ENCODE measurements around the gene ETV7. TPM values are rescaled to one million over a fixed set of nuclear protein-coding genes. Genes with fewer than 3 reads are reported as not detected.

The ETV7 gene
- total and polyA plus RNA-seq, 8 donors, result 0.16 to 4.6 (median 1.1) TPM

- FAIRE-seq (no peak), DNase-seq (peak in 4 of 6 donors; percentile 15 to 63 (median 40)), ATAC-seq (peak; percentile 44 to 70 (median 66))
- WGBS, 2 donors, result 1% methylated on average over 33 of the region's 33 CpGs
- H3K9me3 ChIP-seq, result no peaks in the 10 kb centered on the region
- no peaks in the 10 kb centered on the region for H3K4me1 ChIP-seq
- no peaks in the 10 kb centered on the region for H3K27me3 ChIP-seq
- H3K4me3 ChIP-seq, result peak overlapping the region; percentile 34 to 69 (median 50)
- TF ChIP-seq, protein P1, sequence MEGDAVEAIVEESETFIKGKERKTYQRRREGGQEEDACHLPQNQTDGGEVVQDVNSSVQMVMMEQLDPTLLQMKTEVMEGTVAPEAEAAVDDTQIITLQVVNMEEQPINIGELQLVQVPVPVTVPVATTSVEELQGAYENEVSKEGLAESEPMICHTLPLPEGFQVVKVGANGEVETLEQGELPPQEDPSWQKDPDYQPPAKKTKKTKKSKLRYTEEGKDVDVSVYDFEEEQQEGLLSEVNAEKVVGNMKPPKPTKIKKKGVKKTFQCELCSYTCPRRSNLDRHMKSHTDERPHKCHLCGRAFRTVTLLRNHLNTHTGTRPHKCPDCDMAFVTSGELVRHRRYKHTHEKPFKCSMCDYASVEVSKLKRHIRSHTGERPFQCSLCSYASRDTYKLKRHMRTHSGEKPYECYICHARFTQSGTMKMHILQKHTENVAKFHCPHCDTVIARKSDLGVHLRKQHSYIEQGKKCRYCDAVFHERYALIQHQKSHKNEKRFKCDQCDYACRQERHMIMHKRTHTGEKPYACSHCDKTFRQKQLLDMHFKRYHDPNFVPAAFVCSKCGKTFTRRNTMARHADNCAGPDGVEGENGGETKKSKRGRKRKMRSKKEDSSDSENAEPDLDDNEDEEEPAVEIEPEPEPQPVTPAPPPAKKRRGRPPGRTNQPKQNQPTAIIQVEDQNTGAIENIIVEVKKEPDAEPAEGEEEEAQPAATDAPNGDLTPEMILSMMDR (IDR thresholded peaks at IDR 0.05), result no peak
- H3K36me3 ChIP-seq, result no peaks in the 10 kb centered on the region
- peak overlapping the region in 2 of 4 donors; percentile 30 to 45 for H3K27ac ChIP-seq
- intact Hi-C loops (cut with DNase I), result no loop called here
Observed at GRCh38 chr6:36386495-36387439, 702 bp downstream of the ETV7 start.

DNA sequence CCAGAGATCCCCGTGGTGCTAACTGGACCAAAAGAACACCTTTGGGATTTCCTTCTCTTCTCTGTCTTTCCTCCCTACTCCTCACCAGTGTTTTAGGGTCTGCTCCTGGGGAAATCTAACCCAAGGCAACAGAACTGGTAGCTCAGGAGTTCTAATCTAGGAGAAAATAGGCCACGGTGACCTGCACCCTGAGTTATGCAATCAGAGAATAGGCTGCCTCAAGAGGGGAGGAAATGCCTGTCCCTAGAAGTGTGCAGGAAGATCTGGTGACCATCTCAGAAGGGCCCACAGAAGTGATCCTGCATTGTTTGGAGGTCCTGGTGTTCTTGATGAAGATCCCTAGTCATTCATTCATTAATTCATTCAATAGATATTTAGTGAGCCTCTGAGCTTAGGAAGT, 3.4 kb downstream of the ETV7 start:
- WGBS, 2 donors, result 71 to 75% methylated on average over 2 of the region's 2 CpGs
- intact Hi-C loops (cut with DNase I), result no loop called here
- Histone ChIP-seq H3K27ac (no peak overlapping the region), H3K9me3 (no peaks in the 10 kb centered on the region), H3K4me3 (no peak overlapping the region), H3K36me3 (no peaks in the 10 kb centered on the region), H3K4me1 (no peaks in the 10 kb centered on the region), H3K27me3 (no peaks in the 10 kb centered on the region)
- TF ChIP-seq, protein P1 (IDR thresholded peaks at IDR 0.05), result no peak
- no peak for DNase-seq
- ATAC-seq, result no peak
- no peak for FAIRE-seq

DNA sequence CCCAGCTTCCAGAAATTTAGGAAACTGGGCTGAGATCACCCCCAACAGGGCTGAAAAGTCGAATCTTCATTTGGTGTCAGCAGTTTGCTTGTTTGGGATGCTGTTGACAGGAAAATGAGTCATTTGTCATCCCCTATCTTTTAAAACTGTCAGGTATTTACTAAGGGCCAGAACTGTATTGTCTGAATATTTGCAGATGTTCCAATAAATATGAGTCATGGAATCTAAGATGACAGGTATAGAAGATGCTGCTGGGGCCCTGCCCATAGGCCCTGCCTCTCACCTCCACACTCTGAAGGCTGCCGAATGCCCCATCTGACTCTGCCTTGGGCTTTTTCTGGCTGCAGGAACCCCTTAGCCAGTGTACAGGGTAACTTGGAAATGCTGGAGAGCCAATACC, 3.9 kb downstream of the ETV7 start:
- no peaks in the 10 kb centered on the region for H3K36me3 ChIP-seq
- no peaks in the 10 kb centered on the region for H3K4me1 ChIP-seq
- no peaks in the 10 kb centered on the region for H3K27me3 ChIP-seq
- TF ChIP-seq, protein P1 (IDR thresholded peaks at IDR 0.05), result no peak
- H3K27ac ChIP-seq, result no peak overlapping the region
- H3K9me3 ChIP-seq, result no peaks in the 10 kb centered on the region
- FAIRE-seq (no peak), ATAC-seq (no peak), DNase-seq (no peak)
- H3K4me3 ChIP-seq, result no peak overlapping the region
- 62 to 81% methylated on average over 2 of the region's 2 CpGs for WGBS, 2 donors
- intact Hi-C loops (cut with DNase I), result no loop called here

GRCh38 chr6:36382976-36383375, 4.5 kb downstream of the ETV7 start:
- 61 to 67% methylated on average over 4 of the region's 4 CpGs for WGBS, 2 donors
- Histone ChIP-seq H3K27ac (no peak overlapping the region), H3K9me3 (no peaks in the 10 kb centered on the region), H3K27me3 (no peaks in the 10 kb centered on the region), H3K4me3 (no peak overlapping the region), H3K4me1 (no peaks in the 10 kb centered on the region), H3K36me3 (no peaks in the 10 kb centered on the region)
- intact Hi-C loops (cut with DNase I), result no loop called here
- no peak for ATAC-seq
- no peak for FAIRE-seq
- DNase-seq, result no peak
- TF ChIP-seq, protein P1 (IDR thresholded peaks at IDR 0.05), result no peak

Measured in pancreas (tissue), 10 donors.